ENCODE data around the gene AQP5.

DNA sequence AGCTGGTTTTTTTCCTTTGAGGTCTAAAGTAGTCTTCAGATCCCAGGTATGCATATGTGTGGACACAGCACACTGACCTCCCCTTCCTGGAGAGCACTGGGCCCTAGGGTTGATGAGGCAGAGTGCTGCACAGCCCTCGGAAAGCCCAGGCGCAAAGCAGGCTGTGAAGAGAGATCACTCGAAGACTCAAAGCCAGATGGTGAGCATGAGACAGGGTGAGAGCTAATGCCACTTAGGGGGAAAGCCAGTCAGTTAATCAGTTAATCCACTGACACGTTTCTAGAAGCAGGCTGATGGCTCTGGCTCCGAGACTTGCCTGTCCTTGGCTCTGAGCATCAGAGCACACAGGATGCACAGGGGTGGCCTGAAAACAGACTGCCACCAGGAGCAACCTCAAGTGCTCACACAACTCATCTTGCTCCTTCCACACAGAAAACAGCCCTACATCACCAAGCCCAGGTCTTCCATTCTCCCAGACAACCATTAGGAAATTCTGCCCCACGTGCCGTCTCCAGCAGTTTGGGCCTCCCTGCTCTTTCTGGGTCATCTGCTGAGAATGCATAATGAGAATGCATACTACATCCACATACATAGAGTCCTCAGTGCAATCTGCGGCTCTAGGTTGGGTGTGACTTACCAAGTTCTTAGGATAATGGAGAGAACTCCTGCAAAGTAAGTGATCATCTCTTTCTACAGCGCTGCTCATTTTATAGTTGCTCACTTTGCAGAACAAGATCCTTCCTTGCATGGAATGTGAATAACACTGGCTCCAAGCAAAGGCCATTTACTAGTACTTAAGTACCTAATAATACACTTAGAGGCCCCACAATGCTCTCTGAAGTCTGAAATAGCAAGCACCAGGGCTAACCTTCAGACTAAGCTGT is 23.0 kb downstream of the AQP5 start:
- TF ChIP-seq POLR2A (IDR thresholded peaks at IDR 0.05) (no peak), EP300 (IDR thresholded peaks at IDR 0.05) (no peak)

All from gastroesophageal sphincter (tissue), 2 donors.